NCI-H1092 (cell line): Measurements from ENCODE around the gene NRXN3.

Experiments used
- DNase-seq: peaks from one replicate; lab custom pipeline; 2025; lab: John Stamatoyannopoulos, UW

NRXN3 gene

GRCh38 chr14:79906994-79907393, 1736.8 kb downstream of the NRXN3 start:
- DNase-seq = no peak

DNA sequence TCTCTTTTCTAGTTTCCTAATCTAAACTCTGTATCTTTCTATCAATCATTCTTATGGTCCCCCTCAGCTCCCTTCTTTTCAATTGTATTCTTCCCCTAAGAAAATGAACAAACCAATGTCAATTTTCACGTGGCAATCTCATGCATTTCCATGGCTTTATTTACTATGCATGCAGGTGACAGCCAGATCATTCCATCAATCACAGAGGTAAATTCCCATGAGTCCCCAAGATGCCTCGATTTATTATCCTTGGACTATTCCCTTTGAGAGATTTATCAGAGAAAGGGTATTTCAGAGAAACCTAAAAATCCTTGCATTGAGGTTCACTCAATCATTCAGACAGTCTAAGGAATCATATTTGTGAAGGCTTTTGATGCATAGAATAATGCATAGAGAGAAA, 1739.9 kb downstream of the NRXN3 start:
- DNase-seq = no peak

- no peak for DNase-seq
Observed at GRCh38 chr14:79911744-79912143, 1741.6 kb downstream of the NRXN3 start.

DNA sequence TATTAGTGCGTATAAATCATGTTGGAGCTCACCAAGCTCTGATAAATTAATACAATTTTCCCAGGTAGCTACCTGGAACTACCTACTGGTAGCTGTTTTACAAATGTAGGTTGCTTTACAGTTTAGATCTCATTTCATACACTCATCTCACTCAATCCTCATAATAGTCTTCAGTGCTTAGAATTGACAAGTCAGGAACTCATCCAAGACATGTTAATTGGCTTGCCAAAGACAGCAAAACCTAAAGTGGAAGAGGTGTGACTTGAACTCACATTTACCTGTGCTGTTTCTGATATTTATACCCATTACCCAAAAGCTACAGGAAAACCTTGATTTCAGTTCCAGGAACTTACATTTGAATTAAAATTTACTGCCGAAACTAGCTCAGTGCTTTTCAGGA, 1744.4 kb downstream of the NRXN3 start:
- no peak for DNase-seq

- no peak for DNase-seq
Observed at GRCh38 chr14:79915406-79915805, 1745.2 kb downstream of the NRXN3 start.

- no peak for DNase-seq
Observed at GRCh38 chr14:79916281-79916680, 1746.1 kb downstream of the NRXN3 start.

DNA sequence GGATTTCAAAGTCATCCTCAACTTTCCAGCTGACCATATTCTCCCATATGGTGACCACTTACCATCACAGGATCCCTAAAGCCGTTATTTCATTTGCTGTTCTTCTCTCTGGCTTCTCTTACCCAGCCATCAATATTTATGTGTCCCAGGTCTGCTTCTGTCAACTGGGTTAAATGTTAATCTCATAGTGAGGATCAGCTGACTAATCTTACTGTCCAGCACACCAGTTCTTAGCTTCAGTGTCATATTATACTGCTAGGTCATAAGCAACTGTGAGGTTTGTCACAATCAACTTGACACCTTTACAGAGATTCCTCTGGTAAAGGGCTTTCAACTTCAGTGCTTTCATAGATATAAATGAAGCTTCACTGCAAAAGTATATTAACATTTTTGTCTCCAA, 1746.7 kb downstream of the NRXN3 start:
- DNase-seq = no peak
